NT2/D1 (cell line): ENCODE measurements around the gene TMEM270.

Experiments
- SUZ12 ChIP-seq: IDR thresholded peaks from 2 replicates; pipeline ENCODE4 v1.6.1; 2011; ENCODE audit not compliant: insufficient read length, insufficient read depth; ENCODE audit errors: extremely low read depth
- YY1 ChIP-seq: IDR thresholded peaks from 2 replicates; pipeline ENCODE4 v1.6.1; 2011; ENCODE audit not compliant: insufficient read length, insufficient read depth

DNA sequence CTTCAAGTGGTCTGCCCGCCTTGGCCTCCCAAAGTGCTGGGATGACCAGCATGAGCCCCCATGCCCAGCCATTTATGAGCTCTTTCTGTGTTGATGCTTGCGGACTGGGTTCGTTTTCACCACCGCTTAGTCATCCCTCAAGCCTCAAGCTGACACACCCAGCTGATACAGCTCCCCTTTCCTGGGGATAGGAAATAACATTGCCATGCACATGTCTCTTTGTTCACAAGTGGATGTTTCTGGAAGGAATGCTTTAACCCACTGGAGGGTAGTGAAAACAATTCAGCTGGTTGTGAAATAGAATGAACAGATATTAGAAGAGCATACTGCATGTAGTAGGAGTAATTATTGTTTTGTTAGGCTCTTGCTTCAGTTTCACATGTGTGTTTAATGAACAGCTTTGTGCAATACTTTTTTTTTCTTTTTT, 10.2 kb upstream of the TMEM270 start:
- no peak for TF ChIP-seq SUZ12
- no peak for TF ChIP-seq YY1
